Astrocyte of the hippocampus (primary cell): ENCODE measurements around the gene OXLD1.

ENCODE experiments used
- DNase-seq: peaks from one replicate; pipeline ENCODE4 v3.0.0; 2011; ENCODE audit warnings: low read depth, low spot score

OXLD1 gene

GRCh38 chr17:81683584-81684441 is 17.4 kb upstream of the OXLD1 start, which contains the start of the genes ARL16 and HGS:
Gene ARL16, minus strand, starts transcription at chr17:81683797. Its CDS starts 44 bp downstream, at chr17:81683753.
Gene HGS, plus strand, starts transcription at chr17:81684011. Its CDS starts 56 bp downstream, at chr17:81684067.
- DNase-seq, result peak; percentile 100

GRCh38 chr17:81683208-81683583 is 16.8 kb upstream of the OXLD1 start:
- no peak for DNase-seq

GRCh38 chr17:81682565-81683207 is 16.3 kb upstream of the OXLD1 start:
- DNase-seq, result no peak

GRCh38 chr17:81681672-81682071 is 15.3 kb upstream of the OXLD1 start:
- DNase-seq, result peak; percentile 54

- DNase-seq, result no peak
Observed at GRCh38 chr17:81680150-81680549, 13.7 kb upstream of the OXLD1 start.

GRCh38 chr17:81676906-81677305 is 10.5 kb upstream of the OXLD1 start:
- no peak for DNase-seq

GRCh38 chr17:81675515-81676221 is 9.3 kb upstream of the OXLD1 start:
- DNase-seq, result peak; percentile 44

GRCh38 chr17:81673561-81674258 is 7.3 kb upstream of the OXLD1 start:
- no peak for DNase-seq

- DNase-seq, result no peak
Observed at GRCh38 chr17:81672954-81673353, 6.5 kb upstream of the OXLD1 start.

- DNase-seq, result no peak
Observed at GRCh38 chr17:81672504-81672903, 6.1 kb upstream of the OXLD1 start.

GRCh38 chr17:81667754-81668153 is 1.3 kb upstream of the OXLD1 start:
- no peak for DNase-seq

GRCh38 chr17:81666092-81666341 is 388 bp downstream of the OXLD1 start:
- no peak for DNase-seq

- DNase-seq, result peak; percentile 32
Observed at GRCh38 chr17:81665205-81666091, 957 bp downstream of the OXLD1 start.

- DNase-seq, result no peak
Observed at GRCh38 chr17:81664051-81664470, 2.3 kb downstream of the OXLD1 start.

GRCh38 chr17:81662002-81662401 is 4.4 kb downstream of the OXLD1 start:
- no peak for DNase-seq

- DNase-seq, result no peak
Observed at GRCh38 chr17:81660441-81660840, 6.0 kb downstream of the OXLD1 start.

GRCh38 chr17:81659038-81659437 is 7.4 kb downstream of the OXLD1 start:
- DNase-seq, result no peak

- DNase-seq, result no peak
Observed at GRCh38 chr17:81656835-81657234, 9.6 kb downstream of the OXLD1 start.

GRCh38 chr17:81656118-81656743 is 10.2 kb downstream of the OXLD1 start, which contains the start of gene PDE6G:
Gene PDE6G, minus strand, starts transcription at chr17:81656542. Its CDS starts 3,237 bp downstream, at chr17:81653305.
- no peak for DNase-seq

- DNase-seq, result no peak
Observed at GRCh38 chr17:81655378-81656117, 10.9 kb downstream of the OXLD1 start.
